BLaER1 (cell line): ENCODE measurements around the gene FHAD1.
"Not testable (repeated sequence)": the region's sequence is repeated elsewhere in the genome, so short reads cannot be mapped to it uniquely, and the experiment has no call there.

ENCODE experiments used
- H3K27ac ChIP-seq: shearing (Covaris generic); formaldehyde crosslinking; 2 replicates; pipeline ENCODE4 v1.8.1; 2022
- H3K27me3 ChIP-seq: shearing (Covaris generic); formaldehyde crosslinking; 2 replicates; pipeline ENCODE4 v1.8.1; 2022
- H3K36me3 ChIP-seq: shearing (Covaris generic); formaldehyde crosslinking; 2 replicates; pipeline ENCODE4 v1.8.1; 2022
- H3K4me1 ChIP-seq: shearing (Covaris generic); formaldehyde crosslinking; 2 replicates; pipeline ENCODE4 v1.8.1; 2022
- H3K4me2 ChIP-seq: shearing (Covaris generic); formaldehyde crosslinking; 2 replicates; pipeline ENCODE4 v1.8.1; 2022
- H3K4me3 ChIP-seq: shearing (Covaris generic); formaldehyde crosslinking; 2 replicates; pipeline ENCODE4 v1.8.1; 2022
- H3K9ac ChIP-seq: shearing (Covaris generic); formaldehyde crosslinking; 2 replicates; pipeline ENCODE4 v1.8.1; 2022
- H3K9me3 ChIP-seq: shearing (Covaris generic); formaldehyde crosslinking; 2 replicates; pipeline ENCODE4 v1.8.1; 2022
- H4K20me1 ChIP-seq: shearing (Covaris generic); formaldehyde crosslinking; 2 replicates; pipeline ENCODE4 v1.8.1; 2022
- Cebpa-rat ChIP-seq: shearing (Covaris generic); IDR thresholded peaks from 2 replicates; pipeline ENCODE4 v1.8.1; 2022

Gene FHAD1

GRCh38 chr1:15386164-15386749, 139.2 kb downstream of the FHAD1 start:
- H3K27me3 ChIP-seq = no peaks in the 10 kb centered on the region
- no peaks in the 10 kb centered on the region for H3K36me3 ChIP-seq
- peak overlapping the region; percentile 49 for H3K4me2 ChIP-seq
- no peaks in the 10 kb centered on the region for H3K9me3 ChIP-seq
- no peak for TF ChIP-seq Cebpa-rat
- H3K4me1 ChIP-seq = peaks cover 35% of the 10 kb centered on the region
- H3K27ac ChIP-seq = no peak overlapping the region
- no peak overlapping the region for H3K9ac ChIP-seq
- no peak overlapping the region for H3K4me3 ChIP-seq
- no peaks in the 10 kb centered on the region for H4K20me1 ChIP-seq

GRCh38 chr1:15388201-15388880, 141.3 kb downstream of the FHAD1 start:
- Histone ChIP-seq H3K36me3 (no peaks in the 10 kb centered on the region), H3K4me2 (no peak overlapping the region), H3K4me1 (peaks cover 35% of the 10 kb centered on the region), H3K9ac (no peak overlapping the region), H3K27ac (no peak overlapping the region), H3K9me3 (no peaks in the 10 kb centered on the region), H3K4me3 (no peak overlapping the region), H3K27me3 (no peaks in the 10 kb centered on the region), H4K20me1 (no peaks in the 10 kb centered on the region)
- no peak for TF ChIP-seq Cebpa-rat

GRCh38 chr1:15389828-15390227, 142.8 kb downstream of the FHAD1 start:
- H3K9ac ChIP-seq, H3K27me3 ChIP-seq, H3K4me2 ChIP-seq, H3K36me3 ChIP-seq, H3K4me3 ChIP-seq, H4K20me1 ChIP-seq, H3K9me3 ChIP-seq, H3K27ac ChIP-seq: not testable (repeated sequence)
- peaks cover 20% of the 10 kb centered on the region for H3K4me1 ChIP-seq

GRCh38 chr1:15390667-15391066, 143.6 kb downstream of the FHAD1 start:
- TF ChIP-seq Cebpa-rat = no peak
- Histone ChIP-seq H3K4me1 (peaks cover 16% of the 10 kb centered on the region), H3K27me3 (no peaks in the 10 kb centered on the region)

GRCh38 chr1:15391366-15391765, 144.3 kb downstream of the FHAD1 start:
- Histone ChIP-seq H3K4me2 (no peak overlapping the region), H3K9ac (no peak overlapping the region), H3K9me3 (no peaks in the 10 kb centered on the region), H4K20me1 (no peaks in the 10 kb centered on the region), H3K27me3 (no peaks in the 10 kb centered on the region), H3K4me1 (peaks cover 9% of the 10 kb centered on the region), H3K36me3 (no peaks in the 10 kb centered on the region), H3K4me3 (no peak overlapping the region), H3K27ac (no peak overlapping the region)
- no peak for TF ChIP-seq Cebpa-rat

More at GRCh38 chr1:15390667-15391066, 143.6 kb downstream of the FHAD1 start:
- Histone ChIP-seq H3K9me3 (no peaks in the 10 kb centered on the region), H3K4me2 (no peak overlapping the region), H3K27ac (no peak overlapping the region), H4K20me1 (no peaks in the 10 kb centered on the region), H3K9ac (no peak overlapping the region), H3K4me3 (no peak overlapping the region), H3K36me3 (no peaks in the 10 kb centered on the region)

GRCh38 chr1:15393475-15394257, 146.6 kb downstream of the FHAD1 start:
- Histone ChIP-seq H3K27me3 (no peaks in the 10 kb centered on the region), H3K4me1 (no peaks in the 10 kb centered on the region), H4K20me1 (no peaks in the 10 kb centered on the region), H3K4me3 (no peak overlapping the region), H3K9me3 (no peaks in the 10 kb centered on the region), H3K9ac (no peak overlapping the region), H3K4me2 (no peak overlapping the region), H3K27ac (no peak overlapping the region), H3K36me3 (no peaks in the 10 kb centered on the region)
- no peak for TF ChIP-seq Cebpa-rat

- no peak overlapping the region for H3K9ac ChIP-seq
- H3K27ac ChIP-seq = no peak overlapping the region
- no peak overlapping the region for H3K4me3 ChIP-seq
- H3K4me1 ChIP-seq = no peaks in the 10 kb centered on the region
- peaks cover 3% of the 10 kb centered on the region; the same call in 1 of the 2 replicates for H3K9me3 ChIP-seq
- H3K4me2 ChIP-seq = no peak overlapping the region
- H4K20me1 ChIP-seq = no peaks in the 10 kb centered on the region
- H3K36me3 ChIP-seq = no peaks in the 10 kb centered on the region
- TF ChIP-seq Cebpa-rat = no peak
- H3K27me3 ChIP-seq = no peaks in the 10 kb centered on the region
These were observed 147.3 kb downstream of the FHAD1 start for GRCh38 chr1:15394258-15394690.

- no peak overlapping the region for H3K27ac ChIP-seq
- no peak overlapping the region for H3K4me3 ChIP-seq
- no peaks in the 10 kb centered on the region for H3K36me3 ChIP-seq
- H3K9ac ChIP-seq = no peak overlapping the region
- H3K9me3 ChIP-seq = peaks cover 13% of the 10 kb centered on the region
- H3K27me3 ChIP-seq = no peaks in the 10 kb centered on the region
- H3K4me1 ChIP-seq = peaks cover 8% of the 10 kb centered on the region; the same call in 1 of the 2 replicates
- H3K4me2 ChIP-seq = no peak overlapping the region
- TF ChIP-seq Cebpa-rat = no peak
- H4K20me1 ChIP-seq = no peaks in the 10 kb centered on the region
These were observed 150.2 kb downstream of the FHAD1 start for GRCh38 chr1:15397236-15397635.

- H3K9me3 ChIP-seq = peaks cover 13% of the 10 kb centered on the region
- H3K4me1 ChIP-seq = peaks cover 8% of the 10 kb centered on the region; the same call in 1 of the 2 replicates
- H3K4me3 ChIP-seq = no peak overlapping the region
- H3K27ac ChIP-seq = no peak overlapping the region
- H3K27me3 ChIP-seq = no peaks in the 10 kb centered on the region
- no peak for TF ChIP-seq Cebpa-rat
- H4K20me1 ChIP-seq = no peaks in the 10 kb centered on the region
- no peaks in the 10 kb centered on the region for H3K36me3 ChIP-seq
- H3K9ac ChIP-seq = no peak overlapping the region
- no peak overlapping the region for H3K4me2 ChIP-seq
These were observed 152.7 kb downstream of the FHAD1 start for GRCh38 chr1:15399710-15400109.

GRCh38 chr1:15400627-15401026, 153.6 kb downstream of the FHAD1 start:
- no peak overlapping the region for H3K9ac ChIP-seq
- H4K20me1 ChIP-seq = no peaks in the 10 kb centered on the region
- peaks cover 13% of the 10 kb centered on the region for H3K9me3 ChIP-seq
- H3K27ac ChIP-seq = no peak overlapping the region
- no peaks in the 10 kb centered on the region for H3K27me3 ChIP-seq
- TF ChIP-seq Cebpa-rat = no peak
- no peak overlapping the region for H3K4me2 ChIP-seq
- peaks cover 8% of the 10 kb centered on the region; the same call in 1 of the 2 replicates for H3K4me1 ChIP-seq
- no peaks in the 10 kb centered on the region for H3K36me3 ChIP-seq
- no peak overlapping the region for H3K4me3 ChIP-seq
